CD4-positive, alpha-beta T cell treated with Interleukin-6 at 100 ng/mL for 8 hours (primary cell): Measurements from ENCODE around the gene CELA2B.
"Not testable (repeated sequence)": the region's sequence is repeated elsewhere in the genome, so short reads cannot be mapped to it uniquely, and the experiment has no call there.

ENCODE experiments used
- DNase-seq: peaks from one replicate; pipeline ENCODE4 v3.0.0-alpha.2; 2020; ENCODE audit warnings: mixed read lengths, low spot score

Gene CELA2B

DNA sequence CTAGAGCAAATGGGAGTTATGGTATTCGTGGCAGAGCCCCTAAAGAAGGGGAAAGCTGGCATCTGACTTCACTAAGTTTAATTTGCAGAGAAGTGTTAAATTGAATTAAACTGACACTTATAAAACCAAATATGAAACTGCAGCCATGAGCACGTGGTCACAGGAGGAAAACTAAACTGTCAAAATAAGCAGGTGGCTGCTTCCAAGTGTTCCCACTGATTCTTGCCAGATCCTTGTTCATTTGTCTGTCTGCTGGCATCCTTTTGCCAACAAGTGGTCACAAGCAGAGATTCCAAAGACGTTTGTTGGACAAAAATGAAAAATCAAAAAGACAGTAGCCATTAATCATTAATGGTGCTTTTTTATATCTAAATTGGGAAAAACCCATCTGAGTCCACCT lies 6.5 kb upstream of the CELA2B start:
- no peak for DNase-seq

DNA sequence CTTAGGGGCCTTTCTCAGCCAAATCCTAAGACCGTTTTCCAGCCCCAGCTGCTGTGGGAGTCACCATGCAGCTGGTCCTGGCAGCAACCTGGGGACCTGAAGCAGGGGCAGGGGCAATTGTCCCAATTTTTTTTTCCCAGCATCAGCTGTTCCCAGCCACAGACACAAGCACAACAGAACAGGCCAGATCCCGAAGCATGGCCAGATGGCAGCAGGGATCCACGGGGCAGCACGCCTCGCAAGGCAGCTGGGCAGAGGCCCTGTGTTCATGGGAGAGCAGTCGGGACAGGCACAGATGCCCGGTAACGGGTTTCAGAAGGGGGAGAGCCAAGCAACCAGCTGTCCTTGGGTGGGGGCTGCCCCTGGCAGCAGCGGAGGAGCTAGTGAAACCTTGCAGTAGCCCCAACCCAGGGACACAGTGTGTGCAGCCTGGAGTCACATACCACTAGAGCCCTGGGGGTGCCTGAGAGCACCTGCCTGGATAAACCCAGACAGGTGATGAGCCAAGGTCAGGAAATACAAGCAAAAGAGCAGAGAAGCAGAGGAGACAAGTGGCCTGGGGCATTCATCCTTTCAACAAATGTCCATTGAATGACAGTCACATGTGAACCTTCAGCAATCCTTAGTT lies 6.0 kb upstream of the CELA2B start:
- DNase-seq = not testable (repeated sequence)

GRCh38 chr1:15471067-15471466 lies 4.8 kb upstream of the CELA2B start:
- not testable (repeated sequence) for DNase-seq

GRCh38 chr1:15471723-15472122 lies 4.2 kb upstream of the CELA2B start:
- DNase-seq = not testable (repeated sequence)

DNA sequence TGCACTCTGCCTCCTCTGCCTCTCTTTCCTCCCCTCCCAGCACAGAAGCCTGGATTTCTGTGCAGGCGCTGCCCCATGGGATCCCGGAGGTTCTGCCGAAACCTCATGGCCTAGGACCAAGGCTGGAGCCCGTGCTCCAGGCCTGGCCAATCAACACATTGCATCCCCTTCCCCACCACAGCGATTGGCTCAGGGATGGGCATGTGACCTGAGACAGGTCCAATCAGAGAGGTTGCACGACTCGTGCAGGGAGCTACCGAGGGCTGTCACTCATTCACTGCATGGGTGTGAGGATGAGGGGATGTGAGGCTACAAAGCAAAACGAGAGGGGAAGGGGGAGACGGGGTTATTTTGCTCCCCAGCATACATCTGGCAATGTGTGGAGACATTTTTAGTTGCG lies 3.3 kb upstream of the CELA2B start:
- no peak for DNase-seq

- no peak for DNase-seq
Observed at GRCh38 chr1:15476927-15477326, 1.0 kb downstream of the CELA2B start.

GRCh38 chr1:15477646-15478212 lies 1.8 kb downstream of the CELA2B start:
- no peak for DNase-seq

- DNase-seq = no peak
Observed at GRCh38 chr1:15479654-15480347, 3.9 kb downstream of the CELA2B start.

GRCh38 chr1:15482455-15482854 lies 6.6 kb downstream of the CELA2B start:
- not testable (repeated sequence) for DNase-seq

- DNase-seq = not testable (repeated sequence)
Observed at GRCh38 chr1:15482983-15483543, 7.2 kb downstream of the CELA2B start.

DNA sequence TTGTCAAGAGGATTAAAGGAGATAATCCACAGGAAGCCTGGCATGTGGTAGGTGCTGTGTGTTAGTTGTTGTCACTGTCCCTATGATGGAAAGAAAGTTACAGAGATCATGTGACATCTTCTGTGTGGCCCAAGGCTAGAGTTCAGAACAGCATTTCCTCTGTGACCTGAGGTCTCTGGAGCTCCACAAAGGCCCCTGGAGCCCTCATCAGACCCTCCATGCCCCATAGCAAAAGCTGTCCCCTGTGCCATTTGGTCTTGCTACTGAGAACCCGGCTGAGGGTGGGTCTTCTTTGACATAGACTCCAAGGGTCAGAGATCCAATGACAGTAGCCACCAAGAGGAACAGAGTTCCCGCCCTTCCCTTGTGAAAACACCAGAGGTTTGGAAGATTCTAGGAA lies 8.1 kb downstream of the CELA2B start:
- no peak for DNase-seq

- DNase-seq = not testable (repeated sequence)
Observed at GRCh38 chr1:15484443-15484842, 8.5 kb downstream of the CELA2B start.

- no peak for DNase-seq
Observed at GRCh38 chr1:15485636-15486035, 9.7 kb downstream of the CELA2B start.

DNA sequence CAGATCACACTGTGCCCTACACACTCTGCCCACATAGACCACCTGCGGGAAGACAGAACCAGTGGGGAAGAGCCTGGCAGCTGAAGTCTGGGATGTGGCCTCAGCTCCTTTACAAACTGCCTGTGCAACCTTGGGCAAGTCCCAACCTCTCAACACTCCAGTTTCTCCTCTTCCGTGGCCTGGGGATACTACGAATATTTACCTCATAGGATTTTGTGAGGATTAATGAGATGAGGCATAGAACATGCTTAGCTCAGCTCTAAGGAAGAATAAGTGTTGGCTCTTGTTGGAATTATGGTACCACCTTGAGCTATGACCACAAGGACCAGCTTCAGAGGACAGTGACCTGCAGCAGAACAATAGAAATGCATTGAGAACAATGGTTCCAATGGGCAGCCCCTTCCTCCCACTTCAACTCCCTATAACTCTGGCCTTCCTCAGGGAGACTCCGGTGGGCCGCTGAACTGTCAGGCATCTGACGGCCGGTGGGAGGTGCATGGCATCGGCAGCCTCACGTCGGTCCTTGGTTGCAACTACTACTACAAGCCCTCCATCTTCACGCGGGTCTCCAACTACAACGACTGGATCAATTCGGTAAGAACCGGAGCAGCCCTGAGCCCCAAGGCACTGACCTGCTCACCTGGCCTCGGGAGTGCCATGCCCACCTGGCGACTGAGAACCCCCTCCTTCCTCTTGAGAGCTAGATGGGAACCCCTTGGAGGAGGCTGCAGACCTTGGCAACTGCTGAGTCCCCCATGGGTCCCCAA lies 11.1 kb downstream of the CELA2B start:
- DNase-seq = not testable (repeated sequence)

DNA sequence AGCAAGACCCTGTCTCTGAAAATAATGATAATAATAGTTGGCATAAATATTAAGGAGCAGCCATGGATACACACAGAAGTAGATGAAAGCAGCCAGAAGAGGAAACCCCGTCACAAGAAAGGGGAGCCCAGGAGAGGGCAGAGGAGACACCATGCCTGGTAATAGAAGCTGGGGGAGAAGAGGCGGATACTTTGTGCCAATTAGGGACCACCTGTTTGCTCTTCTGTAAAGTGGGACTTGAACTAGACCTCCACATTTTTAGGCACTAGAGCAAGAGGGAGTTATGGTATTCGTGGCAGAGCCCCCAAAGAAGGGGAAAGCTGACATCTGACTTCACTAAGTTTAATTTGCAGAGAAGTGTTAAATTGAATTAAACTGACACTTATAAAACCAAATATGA lies 12.5 kb downstream of the CELA2B start:
- DNase-seq = no peak

- DNase-seq = no peak
Observed at GRCh38 chr1:15489052-15489736, 13.3 kb downstream of the CELA2B start.

GRCh38 chr1:15491010-15491409 lies 15.1 kb downstream of the CELA2B start:
- DNase-seq = not testable (repeated sequence)

- DNase-seq = no peak
Observed at GRCh38 chr1:15492596-15492995, 16.7 kb downstream of the CELA2B start.

GRCh38 chr1:15493869-15494390 lies 18.0 kb downstream of the CELA2B start:
- no peak for DNase-seq

DNA sequence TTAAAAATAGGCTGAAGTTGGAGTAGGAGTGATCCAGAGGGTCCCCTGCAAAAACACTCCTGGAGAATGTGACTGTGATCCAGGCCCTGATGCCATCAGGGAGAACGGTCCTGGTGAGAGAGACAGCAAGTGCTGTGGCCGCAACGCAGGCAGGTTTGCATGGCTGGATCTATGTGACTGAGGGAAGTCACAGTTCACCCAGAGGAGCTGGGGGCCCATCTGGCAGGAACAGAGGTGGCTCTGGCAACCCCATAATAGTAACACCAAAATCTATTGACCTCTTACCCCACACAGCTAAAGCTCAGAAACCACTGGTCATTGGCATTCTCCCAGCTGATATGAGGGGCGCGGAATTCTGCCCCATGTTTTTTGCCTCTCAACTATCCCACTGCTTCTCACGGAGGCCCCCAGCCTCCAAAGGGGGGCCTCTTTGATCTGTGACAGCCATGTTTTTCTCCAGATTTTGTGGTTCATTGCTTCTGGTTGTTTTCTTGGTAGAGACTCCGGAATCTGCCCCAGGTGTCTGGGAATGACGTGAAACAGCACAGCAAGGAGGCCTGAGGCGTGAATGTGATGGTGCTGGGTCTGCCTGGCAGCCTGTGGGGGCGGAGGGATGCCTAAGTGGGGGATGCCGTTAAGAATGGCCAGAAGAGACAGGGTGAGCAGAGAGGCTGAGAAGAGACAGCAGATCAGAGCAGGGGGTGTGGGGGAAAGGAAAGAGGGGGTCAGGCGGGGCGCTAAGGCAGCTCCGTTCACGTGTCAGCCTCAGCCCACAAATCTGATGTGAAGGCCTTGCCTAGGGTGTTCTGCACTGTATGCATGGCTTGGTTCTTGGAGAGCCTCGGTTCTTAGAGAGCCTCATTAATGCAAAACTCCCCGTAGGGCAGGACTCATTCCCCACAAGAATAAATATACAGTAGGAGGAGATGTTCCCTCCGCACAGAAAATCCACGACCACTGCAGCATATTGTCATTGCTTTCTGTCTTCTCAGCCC lies 24.6 kb downstream of the CELA2B start:
- no peak for DNase-seq
